ENCODE results near the gene CCN5. TPM values are rescaled to one million over a fixed set of nuclear protein-coding genes. Genes with fewer than 3 reads are reported as not detected.

The CCN5 gene
- total and polyA plus RNA-seq, 9 donors, result 0.07 to 0.32 (median 0.14) TPM; not detected in 1

DNA sequence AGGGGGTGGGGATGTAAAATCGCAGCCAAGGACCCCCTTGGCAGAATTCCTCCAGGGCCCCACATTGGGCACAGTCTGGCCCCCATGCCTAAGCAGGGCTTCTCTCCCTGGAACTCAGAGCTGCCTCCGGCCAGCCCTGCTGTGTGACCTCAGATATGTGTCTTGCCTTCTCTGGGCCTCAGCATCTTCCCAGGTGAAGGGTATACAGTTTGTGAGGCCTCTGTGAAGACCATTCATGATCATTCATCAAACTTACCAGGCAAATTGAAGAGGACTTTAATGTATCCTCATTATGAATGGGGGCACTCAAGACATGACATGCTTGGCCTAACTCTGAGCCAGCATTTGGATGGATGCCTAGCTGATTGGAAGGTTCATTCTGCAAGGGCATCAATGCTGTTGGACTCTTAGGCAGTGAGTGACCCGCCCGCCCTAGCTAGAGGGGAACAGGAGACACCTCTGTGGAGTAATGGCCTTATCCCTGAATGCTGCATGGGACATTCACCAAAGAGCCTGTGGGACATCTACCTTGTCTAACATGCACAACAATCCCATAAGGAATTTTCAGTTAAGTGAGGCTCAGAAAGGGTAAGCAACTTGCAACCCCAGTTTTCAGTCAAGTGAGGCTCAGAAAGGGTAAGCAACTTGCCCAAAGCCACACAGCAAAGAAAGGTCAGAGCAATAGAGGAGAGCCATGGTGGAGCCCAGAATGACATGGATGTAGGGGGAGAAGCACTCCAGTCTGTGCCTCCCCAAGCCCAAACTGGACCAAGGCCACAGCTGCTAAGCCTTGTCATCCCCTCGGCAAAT is 535 bp downstream of the CCN5 start:
- Histone ChIP-seq H3K4me3 (ENCODE audit: low read length) (no peak overlapping the region), H3K4me1 (ENCODE audit: control insufficient read depth, insufficient read depth, low read length) (peaks cover 21% of the 10 kb centered on the region), H3K9me3 (replicated peaks; ENCODE audit: control insufficient read depth, low read depth, low read length) (no peaks in the 10 kb centered on the region), H3K36me3 (ENCODE audit: control insufficient read depth, insufficient read depth, low read length) (no peaks in the 10 kb centered on the region), H3K27ac (ENCODE audit: low read length) (no peak overlapping the region), H3K27me3 (ENCODE audit: control insufficient read depth, insufficient read depth, low read length) (no peaks in the 10 kb centered on the region)
- DNase-seq, result no peak
- WGBS (ENCODE audit: insufficient coverage), result 88% methylated on average over 4 of the region's 5 CpGs

DNA sequence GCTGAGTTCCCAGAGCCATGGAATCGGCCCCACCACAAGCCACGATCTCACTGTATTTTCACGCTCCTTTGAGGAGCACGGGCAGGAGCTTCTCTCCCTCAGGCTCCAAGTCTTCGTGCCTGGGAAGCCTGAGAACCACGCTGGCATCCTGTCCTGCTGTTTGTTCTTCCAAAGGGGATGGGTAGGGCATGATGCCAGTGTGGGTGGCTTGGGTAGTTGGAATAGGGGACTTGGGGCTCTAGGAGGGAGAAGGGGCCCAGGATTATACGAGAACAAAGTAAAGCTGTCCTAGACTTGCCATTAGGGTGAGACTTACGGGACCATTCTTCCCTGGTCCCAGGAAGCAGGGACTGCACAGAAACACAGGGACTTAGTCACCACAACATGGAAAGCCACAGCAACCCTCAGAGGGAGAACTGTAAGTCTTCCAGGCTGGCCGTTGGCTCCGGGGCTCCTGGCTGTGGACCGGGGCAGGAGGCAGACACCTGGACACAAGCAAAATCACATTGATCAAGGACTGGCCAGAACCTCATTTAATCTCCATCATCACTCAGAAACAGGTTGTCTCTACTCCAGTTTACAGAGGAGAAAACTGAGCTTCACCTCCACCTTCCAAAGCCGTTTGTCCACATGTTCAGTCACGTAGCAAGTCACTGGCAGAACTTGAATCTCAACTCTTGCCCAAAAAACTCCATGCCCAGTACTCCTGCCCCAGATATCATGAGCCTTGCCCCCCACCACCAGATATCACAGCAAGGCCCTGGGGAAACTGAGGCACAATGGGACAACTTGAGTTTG is 1.3 kb downstream of the CCN5 start:
- no peak overlapping the region for H3K27ac ChIP-seq (ENCODE audit: low read length)
- no peaks in the 10 kb centered on the region for H3K27me3 ChIP-seq (ENCODE audit: control insufficient read depth, insufficient read depth, low read length)
- peaks cover 21% of the 10 kb centered on the region for H3K4me1 ChIP-seq (ENCODE audit: control insufficient read depth, insufficient read depth, low read length)
- DNase-seq, result no peak
- H3K9me3 ChIP-seq (replicated peaks; ENCODE audit: control insufficient read depth, low read depth, low read length), result no peaks in the 10 kb centered on the region
- 82% methylated on average over 11 of the region's 13 CpGs for WGBS (ENCODE audit: insufficient coverage)
- H3K4me3 ChIP-seq (ENCODE audit: low read length), result no peak overlapping the region
- H3K36me3 ChIP-seq (ENCODE audit: control insufficient read depth, insufficient read depth, low read length), result no peaks in the 10 kb centered on the region

DNA sequence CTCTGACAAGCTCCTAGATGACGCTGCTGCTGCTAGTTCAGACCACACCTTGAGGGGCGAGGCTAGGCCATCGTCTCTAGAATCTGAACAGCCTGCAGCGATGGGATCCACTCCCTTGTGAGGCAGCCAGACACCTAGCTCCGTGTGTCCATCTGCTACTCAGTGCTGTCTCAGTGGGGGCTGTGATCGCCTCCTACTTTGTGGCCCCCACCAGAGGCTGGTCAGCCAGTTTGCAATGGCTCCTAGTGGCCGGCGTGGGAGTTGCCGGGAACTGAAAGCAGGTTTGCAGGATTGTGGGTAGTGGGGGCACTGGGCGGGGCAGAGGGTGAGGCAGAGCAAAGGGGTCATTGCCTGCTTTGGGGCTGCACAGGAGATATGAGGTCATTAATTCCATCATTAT is 2.8 kb downstream of the CCN5 start:
- Histone ChIP-seq H3K9me3 (replicated peaks; ENCODE audit: control insufficient read depth, low read depth, low read length) (no peaks in the 10 kb centered on the region), H3K4me3 (ENCODE audit: low read length) (no peak overlapping the region), H3K36me3 (ENCODE audit: control insufficient read depth, insufficient read depth, low read length) (no peaks in the 10 kb centered on the region), H3K27me3 (ENCODE audit: control insufficient read depth, insufficient read depth, low read length) (no peaks in the 10 kb centered on the region), H3K4me1 (ENCODE audit: control insufficient read depth, insufficient read depth, low read length) (peaks cover 21% of the 10 kb centered on the region), H3K27ac (ENCODE audit: low read length) (no peak overlapping the region)
- no peak for DNase-seq
- WGBS (ENCODE audit: insufficient coverage), result 56% methylated on average over 6 of the region's 10 CpGs

DNA sequence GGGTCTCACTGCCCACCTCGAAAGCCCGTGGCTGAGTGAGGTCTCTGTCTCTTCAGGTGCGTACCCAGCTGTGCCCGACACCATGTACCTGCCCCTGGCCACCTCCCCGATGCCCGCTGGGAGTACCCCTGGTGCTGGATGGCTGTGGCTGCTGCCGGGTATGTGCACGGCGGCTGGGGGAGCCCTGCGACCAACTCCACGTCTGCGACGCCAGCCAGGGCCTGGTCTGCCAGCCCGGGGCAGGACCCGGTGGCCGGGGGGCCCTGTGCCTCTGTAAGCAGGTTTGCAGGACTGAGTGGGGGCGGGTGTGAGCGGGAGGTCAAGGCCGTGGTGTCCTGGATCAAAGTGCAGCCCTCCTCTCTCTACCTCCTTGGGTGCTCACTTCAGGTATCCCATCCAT is 4.7 kb downstream of the CCN5 start:
- H3K27ac ChIP-seq (ENCODE audit: low read length), result no peak overlapping the region
- H3K4me1 ChIP-seq (ENCODE audit: control insufficient read depth, insufficient read depth, low read length), result peaks cover 13% of the 10 kb centered on the region
- H3K4me3 ChIP-seq (ENCODE audit: low read length), result no peak overlapping the region
- H3K9me3 ChIP-seq (replicated peaks; ENCODE audit: control insufficient read depth, low read depth, low read length), result no peaks in the 10 kb centered on the region
- H3K36me3 ChIP-seq (ENCODE audit: control insufficient read depth, insufficient read depth, low read length), result no peaks in the 10 kb centered on the region
- 90% methylated on average over 16 of the region's 19 CpGs for WGBS (ENCODE audit: insufficient coverage)
- peaks cover 8% of the 10 kb centered on the region for H3K27me3 ChIP-seq (ENCODE audit: control insufficient read depth, insufficient read depth, low read length)
- no peak for DNase-seq

DNA sequence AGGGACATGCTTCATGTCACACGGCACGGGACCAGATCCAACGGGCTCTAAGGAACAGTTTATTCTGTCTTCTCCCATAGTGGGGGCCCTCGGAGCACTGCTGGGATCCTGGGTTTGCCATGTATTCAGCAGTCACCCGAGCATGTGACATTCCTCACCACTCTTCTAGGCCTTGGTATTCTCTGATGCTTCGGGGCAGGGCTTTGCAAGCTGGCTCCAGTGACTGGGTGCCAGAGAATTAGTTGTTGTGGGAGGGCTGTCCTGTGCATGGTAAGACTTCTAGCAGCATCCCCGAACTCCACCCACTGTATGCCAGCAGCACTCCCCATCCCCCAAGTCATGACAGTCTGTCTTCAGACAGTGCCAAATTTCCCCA is 5.4 kb downstream of the CCN5 start:
- no peak overlapping the region for H3K4me3 ChIP-seq (ENCODE audit: low read length)
- no peak for DNase-seq
- peaks cover 6% of the 10 kb centered on the region for H3K4me1 ChIP-seq (ENCODE audit: control insufficient read depth, insufficient read depth, low read length)
- H3K27ac ChIP-seq (ENCODE audit: low read length), result no peak overlapping the region
- H3K36me3 ChIP-seq (ENCODE audit: control insufficient read depth, insufficient read depth, low read length), result no peaks in the 10 kb centered on the region
- no peaks in the 10 kb centered on the region for H3K9me3 ChIP-seq (replicated peaks; ENCODE audit: control insufficient read depth, low read depth, low read length)
- 34% methylated on average over 5 of the region's 7 CpGs for WGBS (ENCODE audit: insufficient coverage)
- H3K27me3 ChIP-seq (ENCODE audit: control insufficient read depth, insufficient read depth, low read length), result peaks cover 8% of the 10 kb centered on the region

DNA sequence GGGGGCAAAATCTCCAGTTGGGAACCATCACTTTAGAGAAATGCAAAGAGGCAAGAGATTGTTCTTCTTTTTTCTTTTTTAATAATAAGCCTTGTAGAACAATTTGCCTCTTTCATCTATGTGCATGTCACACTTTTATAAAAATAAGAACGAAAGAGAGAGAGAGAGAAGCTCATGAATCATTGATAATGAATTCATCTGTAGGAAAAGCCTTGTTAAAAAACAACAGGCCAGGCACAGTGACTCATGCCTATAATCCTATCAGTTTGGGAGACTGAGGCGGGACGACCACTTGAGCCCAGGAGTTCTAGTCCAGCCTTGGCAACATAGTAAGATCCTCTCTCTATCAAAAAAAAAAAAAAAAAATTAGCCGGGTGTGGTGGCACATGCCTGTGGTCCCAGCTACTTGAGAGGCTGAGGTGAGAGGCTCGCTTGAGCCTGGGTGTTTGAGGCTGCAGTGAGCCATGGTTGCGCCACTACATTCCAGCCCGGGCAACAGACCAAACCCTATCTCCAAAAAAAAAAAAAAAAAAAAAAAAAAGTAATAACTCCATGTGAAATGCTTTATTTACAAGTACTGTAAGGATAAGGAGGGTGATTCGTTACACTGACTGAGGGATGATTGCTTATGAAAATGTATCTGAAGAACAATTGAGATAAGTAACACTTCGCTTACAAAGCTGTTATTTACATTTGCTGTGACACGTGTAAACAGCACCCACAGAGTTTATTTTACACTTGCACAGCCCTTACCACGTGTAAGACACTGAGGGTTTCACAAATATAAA is 6.0 kb downstream of the CCN5 start:
- H3K27me3 ChIP-seq (ENCODE audit: control insufficient read depth, insufficient read depth, low read length), result peaks cover 11% of the 10 kb centered on the region
- WGBS (ENCODE audit: insufficient coverage), result no CpG with 5 or more reads among the region's 11 CpGs
- no peak for DNase-seq
- H3K4me1 ChIP-seq (ENCODE audit: control insufficient read depth, insufficient read depth, low read length), result peaks cover 2% of the 10 kb centered on the region
- H3K36me3 ChIP-seq (ENCODE audit: control insufficient read depth, insufficient read depth, low read length), result no peaks in the 10 kb centered on the region
- no peak overlapping the region for H3K4me3 ChIP-seq (ENCODE audit: low read length)
- H3K9me3 ChIP-seq (replicated peaks; ENCODE audit: control insufficient read depth, low read depth, low read length), result no peaks in the 10 kb centered on the region
- H3K27ac ChIP-seq (ENCODE audit: low read length), result no peak overlapping the region

DNA sequence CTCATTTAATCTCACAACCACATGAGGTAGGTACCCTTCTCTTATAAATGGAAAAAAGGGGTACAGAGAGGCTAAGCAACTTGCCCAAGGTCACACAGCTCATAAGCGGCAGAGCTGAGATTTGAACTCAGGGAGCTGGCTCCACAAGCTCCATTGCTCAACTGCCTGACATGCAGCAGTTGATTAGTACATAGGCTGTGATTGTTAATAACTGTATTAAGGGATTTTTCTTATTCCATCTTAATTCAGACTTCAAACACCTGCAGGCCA is 6.6 kb downstream of the CCN5 start:
- Histone ChIP-seq H3K36me3 (ENCODE audit: control insufficient read depth, insufficient read depth, low read length) (no peaks in the 10 kb centered on the region), H3K27me3 (ENCODE audit: control insufficient read depth, insufficient read depth, low read length) (peaks cover 11% of the 10 kb centered on the region), H3K4me3 (ENCODE audit: low read length) (no peak overlapping the region), H3K27ac (ENCODE audit: low read length) (no peak overlapping the region), H3K9me3 (replicated peaks; ENCODE audit: control insufficient read depth, low read depth, low read length) (no peaks in the 10 kb centered on the region), H3K4me1 (ENCODE audit: control insufficient read depth, insufficient read depth, low read length) (no peaks in the 10 kb centered on the region)
- WGBS (ENCODE audit: insufficient coverage), result no CpG with 5 or more reads among the region's 1 CpG
- DNase-seq, result no peak

DNA sequence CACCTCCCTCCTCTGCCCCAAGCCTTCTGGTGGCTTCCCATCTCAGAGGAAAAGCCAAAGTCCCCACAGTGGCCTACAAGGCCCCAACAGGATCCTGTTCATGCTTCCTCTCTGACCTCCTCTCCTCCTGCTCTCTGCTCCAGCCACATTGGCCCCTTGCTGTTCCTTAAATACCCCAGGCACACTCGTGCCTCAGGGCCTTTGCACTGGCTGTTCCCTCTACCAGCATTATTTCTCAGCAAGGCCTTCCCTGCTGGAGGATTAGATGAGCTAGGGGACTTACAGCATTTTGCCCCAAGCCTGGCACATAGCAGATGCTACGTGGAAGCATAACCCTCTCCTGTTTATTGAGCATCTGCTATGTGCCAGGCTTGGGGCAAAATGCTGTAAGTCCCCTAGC is 7.8 kb downstream of the CCN5 start:
- Histone ChIP-seq H3K4me1 (ENCODE audit: control insufficient read depth, insufficient read depth, low read length) (no peaks in the 10 kb centered on the region), H3K9me3 (replicated peaks; ENCODE audit: control insufficient read depth, low read depth, low read length) (no peaks in the 10 kb centered on the region), H3K36me3 (ENCODE audit: control insufficient read depth, insufficient read depth, low read length) (no peaks in the 10 kb centered on the region), H3K27me3 (ENCODE audit: control insufficient read depth, insufficient read depth, low read length) (peaks cover 11% of the 10 kb centered on the region), H3K27ac (ENCODE audit: low read length) (no peak overlapping the region), H3K4me3 (ENCODE audit: low read length) (no peak overlapping the region)
- 0% methylated on average over 1 of the region's 2 CpGs for WGBS (ENCODE audit: insufficient coverage)
- no peak for DNase-seq

DNA sequence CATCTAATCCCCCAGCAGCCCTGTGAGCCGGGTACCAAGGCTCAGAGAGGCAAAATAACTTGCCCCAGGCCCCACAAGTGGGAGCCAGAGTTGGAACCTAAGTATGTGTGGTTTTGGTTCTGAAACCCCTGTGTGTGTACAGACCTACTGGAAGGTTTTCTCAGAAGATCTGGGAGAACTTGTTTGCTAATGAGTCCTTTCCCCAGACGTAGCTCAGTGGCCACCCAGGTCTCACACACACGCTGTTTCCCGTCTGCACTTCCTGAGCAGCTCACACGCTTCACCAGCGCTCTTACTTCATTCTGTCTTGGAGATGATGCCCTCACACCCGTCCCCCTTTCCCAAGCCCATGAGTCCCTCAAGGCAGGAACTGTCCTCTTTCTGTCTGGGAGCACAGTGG is 8.2 kb downstream of the CCN5 start:
- no peak overlapping the region for H3K27ac ChIP-seq (ENCODE audit: low read length)
- peaks cover 2% of the 10 kb centered on the region for H3K4me1 ChIP-seq (ENCODE audit: control insufficient read depth, insufficient read depth, low read length)
- WGBS (ENCODE audit: insufficient coverage), result 48% methylated on average over 6 of the region's 7 CpGs
- H3K36me3 ChIP-seq (ENCODE audit: control insufficient read depth, insufficient read depth, low read length), result no peaks in the 10 kb centered on the region
- peaks cover 11% of the 10 kb centered on the region for H3K27me3 ChIP-seq (ENCODE audit: control insufficient read depth, insufficient read depth, low read length)
- no peaks in the 10 kb centered on the region for H3K9me3 ChIP-seq (replicated peaks; ENCODE audit: control insufficient read depth, low read depth, low read length)
- H3K4me3 ChIP-seq (ENCODE audit: low read length), result no peak overlapping the region
- DNase-seq, result no peak

DNA sequence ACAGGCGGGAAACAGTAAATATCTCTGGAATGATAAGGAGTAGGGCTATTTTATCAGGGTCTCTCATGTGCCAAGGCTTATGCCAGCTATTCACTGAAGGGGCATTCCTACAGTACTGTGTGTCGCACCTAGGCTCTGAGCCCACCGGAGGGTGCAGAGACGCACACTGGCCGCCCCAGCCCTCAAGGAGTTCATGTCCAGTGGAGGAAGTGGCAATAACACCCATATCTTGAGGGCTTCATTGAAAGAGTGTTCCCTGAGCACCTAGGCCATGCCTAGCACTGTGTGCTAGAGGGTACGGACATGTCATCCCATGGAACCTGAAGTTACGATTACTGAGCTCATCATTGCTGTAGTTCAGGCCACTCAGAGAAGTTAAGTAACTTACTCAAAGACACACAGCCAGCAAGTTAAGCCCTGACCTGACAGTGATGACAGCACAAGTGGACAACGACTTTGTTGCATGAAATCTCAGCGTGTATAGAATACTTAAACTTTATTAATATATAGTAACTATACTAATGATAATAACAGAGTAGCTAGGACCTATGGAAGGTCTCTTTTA is 8.7 kb downstream of the CCN5 start:
- no peaks in the 10 kb centered on the region for H3K9me3 ChIP-seq (replicated peaks; ENCODE audit: control insufficient read depth, low read depth, low read length)
- WGBS (ENCODE audit: insufficient coverage), result 97% methylated on average over 6 of the region's 9 CpGs
- H3K27ac ChIP-seq (ENCODE audit: low read length), result no peak overlapping the region
- H3K27me3 ChIP-seq (ENCODE audit: control insufficient read depth, insufficient read depth, low read length), result peaks cover 11% of the 10 kb centered on the region
- no peaks in the 10 kb centered on the region for H3K36me3 ChIP-seq (ENCODE audit: control insufficient read depth, insufficient read depth, low read length)
- peaks cover 5% of the 10 kb centered on the region for H3K4me1 ChIP-seq (ENCODE audit: control insufficient read depth, insufficient read depth, low read length)
- no peak for DNase-seq
- no peak overlapping the region for H3K4me3 ChIP-seq (ENCODE audit: low read length)
